GM18498 (cell line): Measurements from ENCODE around the gene BSDC1.

ENCODE experiments used
- ATAC-seq: cut with Tn5 transposase; IDR thresholded peaks from one replicate; pipeline ENCODE4 v1.9.1; 2021; ENCODE audit warnings: mild to moderate bottlenecking, moderate library complexity; ENCODE audit not compliant: unreplicated experiment

BSDC1 gene

DNA sequence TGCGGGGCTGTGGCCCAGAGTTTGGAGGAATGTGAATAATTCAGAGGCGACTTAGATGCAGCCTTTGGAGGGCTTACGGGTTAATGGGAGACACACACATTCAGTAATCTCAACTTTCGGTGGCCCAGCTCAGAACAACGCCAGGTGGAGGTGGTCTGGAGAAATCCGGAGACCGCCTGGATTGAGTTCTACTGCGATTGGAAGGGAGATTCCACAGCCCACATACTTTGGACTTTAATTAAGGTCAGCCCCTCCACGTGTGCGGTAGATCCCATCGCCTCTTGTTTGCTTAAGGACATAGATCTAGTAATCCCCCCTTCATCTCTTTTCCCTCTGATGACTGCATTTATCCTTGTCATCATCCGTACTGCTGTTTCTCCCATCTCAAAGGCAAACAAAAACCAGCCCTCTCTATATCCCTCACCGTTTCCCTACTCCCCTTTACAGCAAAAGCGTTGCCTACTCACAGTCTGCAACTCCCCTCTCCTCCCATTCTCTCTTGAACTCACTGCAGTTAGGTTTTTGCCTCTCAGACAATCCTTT is 720 bp upstream of the BSDC1 start:
- ATAC-seq, result peak; percentile 6

- peak; percentile 16 for ATAC-seq
These were observed 455 bp downstream of the BSDC1 start for GRCh38 chr1:32393832-32394140.

DNA sequence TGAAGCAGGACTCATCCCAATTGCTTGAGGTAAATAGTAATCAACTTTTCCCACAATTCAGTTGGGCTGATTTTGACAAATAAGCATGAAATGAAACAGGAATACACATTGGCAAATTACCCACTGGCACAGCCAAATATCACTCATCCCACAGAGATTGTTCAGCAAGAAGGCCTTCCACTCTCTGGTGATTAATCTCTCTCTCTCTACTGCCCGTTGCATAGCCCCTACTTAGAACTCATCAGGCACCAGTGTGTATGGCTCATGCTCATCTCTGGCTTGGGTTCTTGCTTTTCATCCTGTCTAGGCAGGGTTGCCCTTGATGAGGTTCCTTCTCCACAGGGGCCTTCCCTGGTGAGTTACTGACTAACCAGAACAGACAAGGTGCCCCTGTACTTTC is 1.1 kb downstream of the BSDC1 start:
- no peak for ATAC-seq

DNA sequence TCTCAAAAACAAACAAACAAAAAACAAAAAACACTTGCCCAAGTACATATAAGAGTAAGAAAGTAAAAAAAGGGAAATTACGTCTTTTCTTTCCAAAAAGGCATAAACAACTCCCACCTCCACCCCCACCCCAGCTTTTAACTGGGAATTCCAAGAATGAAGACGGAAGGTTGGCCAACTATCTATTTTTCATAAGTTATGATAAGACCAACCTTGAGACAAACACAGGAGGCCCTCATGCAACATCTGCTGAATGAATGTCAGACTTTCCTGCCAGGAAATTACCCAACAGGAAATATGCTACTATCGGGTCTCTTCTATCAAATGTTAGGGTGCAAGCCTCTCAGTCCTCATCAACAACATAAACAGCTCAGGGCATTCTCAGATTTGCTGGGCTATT is 1.9 kb downstream of the BSDC1 start:
- ATAC-seq, result no peak

- ATAC-seq, result no peak
These were observed 3.1 kb downstream of the BSDC1 start for GRCh38 chr1:32390904-32391870.

- ATAC-seq, result no peak
These were observed 5.6 kb downstream of the BSDC1 start for GRCh38 chr1:32388641-32389040.

DNA sequence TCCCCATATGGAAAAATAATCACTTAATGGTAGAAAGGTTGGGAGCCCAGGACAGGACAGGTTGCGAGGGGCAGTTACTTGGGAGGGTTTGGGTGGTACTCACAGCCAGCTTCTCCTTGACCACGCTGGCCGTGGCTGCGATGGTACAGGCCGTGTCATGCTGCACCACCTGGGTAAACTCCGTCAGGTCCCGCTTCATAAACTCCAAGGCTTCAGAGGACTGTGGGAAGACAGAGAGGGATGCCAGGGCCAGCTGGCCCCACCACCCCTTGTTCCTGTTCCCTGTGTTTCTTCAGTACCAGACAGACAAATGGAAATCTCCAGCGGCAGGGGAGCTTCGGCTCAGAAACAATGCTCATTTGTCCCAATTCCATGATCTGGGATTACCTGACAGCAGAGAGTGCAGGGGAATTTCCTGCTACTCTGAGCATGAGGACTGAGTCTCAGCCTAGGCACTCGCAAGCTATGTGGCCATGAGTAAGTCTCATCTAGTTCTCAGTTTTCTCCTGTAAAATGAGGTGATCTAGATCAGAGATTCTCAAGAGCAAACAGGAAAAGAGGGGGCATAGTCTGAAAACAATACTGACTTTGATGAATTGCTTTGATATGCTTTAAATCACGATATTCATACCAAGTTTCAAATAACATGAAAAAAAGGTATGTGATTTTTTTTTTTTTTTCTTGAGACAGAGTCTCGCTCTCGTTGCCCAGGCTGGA is 7.4 kb downstream of the BSDC1 start:
- no peak for ATAC-seq

DNA sequence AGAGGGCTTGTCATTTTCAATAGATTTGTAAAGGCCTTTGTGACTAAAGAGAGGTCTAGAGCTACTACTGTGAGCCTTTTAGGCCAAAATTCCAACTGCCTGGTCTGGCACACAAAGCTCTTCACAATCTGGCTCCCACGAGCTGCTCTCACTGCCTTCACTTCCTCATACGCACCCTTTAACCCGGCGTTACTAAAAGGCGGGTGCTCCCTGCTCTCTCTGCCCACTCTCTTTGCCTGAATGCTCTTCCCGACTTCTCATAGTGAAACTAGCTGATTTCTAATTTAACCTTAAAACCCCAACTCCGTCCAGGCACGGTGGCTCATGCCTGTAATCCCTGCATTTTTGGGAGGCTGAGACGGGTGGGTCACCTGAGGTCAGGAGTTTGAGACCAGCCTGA is 14.2 kb downstream of the BSDC1 start:
- ATAC-seq, result no peak

GRCh38 chr1:32377541-32378220 is 16.6 kb downstream of the BSDC1 start:
- no peak for ATAC-seq

GRCh38 chr1:32376199-32376598 is 18.0 kb downstream of the BSDC1 start:
- ATAC-seq, result no peak

DNA sequence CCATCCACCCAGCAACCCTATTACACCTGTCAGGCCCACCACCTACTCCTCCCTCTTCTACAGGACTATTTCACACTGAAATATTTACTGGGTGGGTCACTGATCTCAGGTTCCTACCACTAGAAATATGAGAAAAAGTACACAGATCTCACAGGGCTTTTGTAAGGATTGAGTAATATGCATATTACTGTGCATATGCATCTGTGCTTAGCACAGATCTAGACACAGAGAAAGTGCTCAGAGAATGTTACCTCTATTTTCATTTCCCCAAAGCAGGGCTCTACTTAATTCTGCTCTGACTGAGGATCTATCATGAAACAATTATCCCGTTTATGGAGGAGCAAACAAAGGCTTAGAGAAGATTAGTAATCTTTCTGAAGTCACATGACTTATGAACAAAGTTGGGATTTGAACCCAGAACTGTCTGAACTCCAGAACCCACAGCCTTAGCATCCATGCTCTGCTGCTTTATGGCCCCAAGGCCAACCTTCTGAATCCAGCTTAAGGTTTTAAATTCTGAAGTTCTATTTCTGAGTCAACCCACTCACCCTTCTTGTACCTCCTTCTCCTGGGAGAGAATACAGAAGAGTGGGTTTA is 20.1 kb downstream of the BSDC1 start:
- no peak for ATAC-seq

GRCh38 chr1:32372149-32372756 is 22.0 kb downstream of the BSDC1 start:
- no peak for ATAC-seq

DNA sequence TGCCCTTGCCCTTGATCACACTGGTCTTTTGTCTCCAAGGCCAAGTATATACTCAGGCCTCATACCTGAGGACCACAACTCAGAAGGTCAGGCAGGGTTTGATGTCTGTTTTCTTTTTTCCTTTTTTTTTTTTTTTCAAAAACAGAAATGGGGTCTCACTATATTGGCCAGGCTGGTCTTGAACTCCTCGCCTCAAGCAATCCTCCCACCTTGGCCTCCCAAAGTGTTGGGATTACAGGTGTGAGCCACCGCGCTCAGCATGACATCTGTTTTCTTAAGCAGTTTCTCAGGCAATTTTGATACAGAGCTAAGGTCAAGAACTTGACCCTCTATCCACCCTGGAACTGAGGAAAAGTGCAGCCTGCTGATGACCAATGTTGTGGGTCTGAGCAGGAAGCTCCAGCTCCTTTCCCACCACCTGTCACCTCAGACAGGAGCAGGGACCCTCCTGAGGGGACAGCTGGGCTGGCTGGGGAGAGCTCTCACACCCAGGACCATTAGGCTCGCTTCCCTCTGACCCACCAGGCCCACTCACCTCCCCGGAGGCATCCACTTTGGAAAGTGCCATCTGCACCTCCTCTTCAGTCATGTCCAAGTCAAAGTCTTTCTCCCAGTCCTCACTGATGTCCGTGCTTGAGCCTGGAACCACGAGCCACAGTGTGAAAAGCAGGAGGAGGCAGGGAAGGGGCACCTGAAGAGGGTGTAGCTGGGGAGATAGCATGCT is 26.2 kb downstream of the BSDC1 start:
- no peak for ATAC-seq

- ATAC-seq, result no peak
These were observed 28.8 kb downstream of the BSDC1 start for GRCh38 chr1:32365445-32365844.

GRCh38 chr1:32364836-32365235 is 29.4 kb downstream of the BSDC1 start:
- no peak for ATAC-seq

GRCh38 chr1:32363713-32364112 is 30.5 kb downstream of the BSDC1 start:
- ATAC-seq, result no peak

- no peak for ATAC-seq
These were observed 31.5 kb downstream of the BSDC1 start, which contains the start of the genes FAM229A and TSSK3 for GRCh38 chr1:32362474-32363313. Gene FAM229A (minus strand): TSS chr1:32362485. CDS start chr1:32362091, 394 bp downstream. Gene TSSK3 (plus strand): TSS chr1:32362539. CDS start chr1:32362702, 163 bp downstream.

- no peak for ATAC-seq
These were observed 32.4 kb downstream of the BSDC1 start for GRCh38 chr1:32361674-32362473.
